Upper lobe of right lung (tissue), 1 donor: ENCODE measurements around the gene AIPL1. TPM values are rescaled to one million over a fixed set of nuclear protein-coding genes. Genes with fewer than 3 reads are reported as not detected.

Experiments
- ATAC-seq: fragments of 200-7000 bp; cut with Tn5 transposase; one replicate; pipeline ENCODE4 v1.9.1; 2020; ENCODE audit warnings: mild to moderate bottlenecking, moderate library complexity
- DNase-seq: peaks from one replicate; pipeline ENCODE4 v3.0.0-alpha.2; 2020
- H3K27ac ChIP-seq: fragments of 200-600 bp; one replicate; pipeline ENCODE4 v1.8.0; 2022
- H3K27me3 ChIP-seq: fragments of 200-600 bp; one replicate; pipeline ENCODE4 v1.8.0; 2022; ENCODE audit warnings: mild to moderate bottlenecking
- H3K36me3 ChIP-seq: fragments of 200-600 bp; one replicate; pipeline ENCODE4 v1.8.0; 2022
- H3K4me1 ChIP-seq: fragments of 200-600 bp; one replicate; pipeline ENCODE4 v1.8.0; 2022
- H3K4me3 ChIP-seq: fragments of 200-600 bp; one replicate; pipeline ENCODE4 v1.8.0; 2022; ENCODE audit warnings: mild to moderate bottlenecking
- H3K9me3 ChIP-seq: fragments of 200-600 bp; one replicate; pipeline ENCODE4 v1.8.0; 2022
- intact Hi-C: fragments of 100-400 bp; cut with DNase I; formaldehyde crosslinking; loops from one replicate; pipeline ENCODE4 v1.11.0; 2022
- total RNA-seq: library from RNA; stranded (reverse); fragmentation: NEBNext Ultra II Directional; extraction: Animal tissue kit (Norgen Biotek cat#: 25700); gene quantifications from one replicate; pipeline ENCODE4 v1.2.1, GENCODE V29; 2021
- TF ChIP-seq, protein P1 (sequence below): fragments of 200-600 bp; IDR thresholded peaks from one replicate; pipeline ENCODE4 v1.8.0; 2022; ENCODE audit warnings: antibody characterized with exemption
- donor health status: DM: no; HTN: yes; CAD: no; lungs with severe emphysema.

AIPL1 gene
- total RNA-seq, 1 donor from 2014 or later = not detected

DNA sequence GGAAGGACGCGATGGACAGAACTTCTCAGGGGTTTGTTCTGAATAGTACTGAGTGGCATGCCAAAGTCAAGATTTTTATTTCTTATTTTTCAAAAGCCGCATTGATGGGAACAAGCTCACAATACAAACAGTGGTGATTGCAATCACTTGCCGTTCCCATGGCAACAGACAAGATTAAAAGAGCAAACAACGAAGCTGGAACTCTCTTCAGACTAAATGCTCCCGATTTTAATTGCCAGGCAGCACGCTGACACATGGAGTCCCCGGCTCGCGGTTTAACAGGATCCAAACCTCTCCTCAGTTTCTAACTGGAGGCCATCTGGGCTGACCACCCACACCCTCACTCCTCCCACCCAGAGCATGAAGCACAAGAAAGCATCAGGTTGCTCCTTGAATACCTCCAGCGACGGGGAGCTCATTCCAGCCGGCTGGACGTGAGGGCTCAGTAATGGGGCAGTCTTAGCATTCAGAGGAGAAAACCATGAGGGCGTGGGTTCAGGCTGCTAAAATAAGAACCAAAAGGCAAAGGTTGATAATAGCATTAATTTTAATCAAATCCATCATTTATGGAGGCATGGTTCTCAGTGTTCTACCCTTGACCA lies 41.5 kb downstream of the AIPL1 start:
- intact Hi-C loops = no loop called here
- Histone ChIP-seq H3K4me1 (no peaks in the 10 kb centered on the region), H3K36me3 (no peaks in the 10 kb centered on the region), H3K9me3 (no peaks in the 10 kb centered on the region), H3K27ac (no peak overlapping the region), H3K27me3 (peaks cover 19% of the 10 kb centered on the region), H3K4me3 (no peak overlapping the region)
- TF ChIP-seq, protein P1, sequence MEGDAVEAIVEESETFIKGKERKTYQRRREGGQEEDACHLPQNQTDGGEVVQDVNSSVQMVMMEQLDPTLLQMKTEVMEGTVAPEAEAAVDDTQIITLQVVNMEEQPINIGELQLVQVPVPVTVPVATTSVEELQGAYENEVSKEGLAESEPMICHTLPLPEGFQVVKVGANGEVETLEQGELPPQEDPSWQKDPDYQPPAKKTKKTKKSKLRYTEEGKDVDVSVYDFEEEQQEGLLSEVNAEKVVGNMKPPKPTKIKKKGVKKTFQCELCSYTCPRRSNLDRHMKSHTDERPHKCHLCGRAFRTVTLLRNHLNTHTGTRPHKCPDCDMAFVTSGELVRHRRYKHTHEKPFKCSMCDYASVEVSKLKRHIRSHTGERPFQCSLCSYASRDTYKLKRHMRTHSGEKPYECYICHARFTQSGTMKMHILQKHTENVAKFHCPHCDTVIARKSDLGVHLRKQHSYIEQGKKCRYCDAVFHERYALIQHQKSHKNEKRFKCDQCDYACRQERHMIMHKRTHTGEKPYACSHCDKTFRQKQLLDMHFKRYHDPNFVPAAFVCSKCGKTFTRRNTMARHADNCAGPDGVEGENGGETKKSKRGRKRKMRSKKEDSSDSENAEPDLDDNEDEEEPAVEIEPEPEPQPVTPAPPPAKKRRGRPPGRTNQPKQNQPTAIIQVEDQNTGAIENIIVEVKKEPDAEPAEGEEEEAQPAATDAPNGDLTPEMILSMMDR = no peak
- no peak for DNase-seq
- no peak for ATAC-seq

DNA sequence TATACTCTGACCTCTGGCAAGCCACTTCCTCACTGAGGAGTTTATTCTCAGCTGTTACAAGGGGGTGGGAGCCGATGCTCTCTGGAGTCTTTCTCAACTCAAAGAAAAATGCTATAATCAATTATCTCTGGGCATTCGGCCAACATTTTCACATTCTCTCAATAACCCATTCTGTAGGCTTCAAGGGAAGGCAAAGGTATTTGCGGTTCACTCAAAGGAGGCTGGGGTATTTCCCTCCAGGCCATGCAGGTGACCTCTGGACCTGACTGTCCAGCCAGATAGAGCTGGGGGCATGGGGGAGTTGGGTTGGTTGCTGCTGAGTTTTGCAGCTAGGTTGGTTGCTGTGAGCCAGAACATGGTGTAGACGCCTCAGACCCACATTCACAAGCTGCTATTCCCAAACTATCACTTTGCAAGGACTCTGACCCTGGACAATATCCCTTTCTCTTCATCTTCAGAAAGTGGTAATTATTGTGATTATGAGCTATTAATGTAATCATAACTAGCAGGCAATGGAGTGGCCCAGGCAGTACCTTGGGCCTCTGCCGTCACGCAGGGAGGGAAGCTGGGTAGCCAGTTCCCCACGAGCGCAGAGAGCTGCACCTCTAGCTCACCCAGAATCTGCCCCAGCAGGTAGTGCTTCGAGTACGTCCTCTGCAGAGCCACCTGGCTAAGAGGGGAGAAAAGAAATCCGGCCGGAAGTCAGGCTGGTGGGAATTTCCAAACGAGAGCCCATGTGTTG lies 42.1 kb downstream of the AIPL1 start:
- ATAC-seq = no peak
- intact Hi-C loops = no loop called here
- TF ChIP-seq, protein P1 = no peak

DNA sequence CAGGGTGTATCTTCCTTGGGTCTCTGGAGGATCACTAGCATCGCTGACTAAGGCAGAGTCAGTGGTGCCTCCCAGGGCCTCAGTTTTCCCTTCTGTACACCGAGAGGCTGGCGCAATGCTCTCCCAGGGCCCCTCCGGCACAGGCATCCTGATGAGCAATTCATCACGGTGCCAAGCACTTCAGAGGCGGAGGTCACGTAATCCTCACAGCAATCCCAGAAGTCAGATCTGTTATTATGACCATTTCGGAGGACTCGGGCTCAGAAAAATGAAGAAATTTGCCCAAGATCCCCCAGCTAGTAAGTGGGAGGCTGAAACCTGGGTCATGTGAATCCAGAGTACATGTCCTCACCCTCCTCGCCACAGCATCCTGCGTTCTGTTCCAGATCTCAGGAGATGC lies 46.5 kb downstream of the AIPL1 start:
- ATAC-seq (no peak), DNase-seq (no peak)
- Histone ChIP-seq H3K27me3 (peaks cover 2% of the 10 kb centered on the region), H3K4me1 (no peaks in the 10 kb centered on the region), H3K4me3 (no peak overlapping the region), H3K36me3 (no peaks in the 10 kb centered on the region), H3K9me3 (no peaks in the 10 kb centered on the region), H3K27ac (no peak overlapping the region)
- intact Hi-C loops = no loop called here
- TF ChIP-seq, protein P1 = no peak

More for the DNA sequence above, 42.1 kb downstream of the AIPL1 start:
- H3K27ac ChIP-seq = no peak overlapping the region
- H3K36me3 ChIP-seq = no peaks in the 10 kb centered on the region
- no peak for DNase-seq
- H3K4me1 ChIP-seq = no peaks in the 10 kb centered on the region
- peaks cover 19% of the 10 kb centered on the region for H3K27me3 ChIP-seq
- H3K4me3 ChIP-seq = no peak overlapping the region
- no peaks in the 10 kb centered on the region for H3K9me3 ChIP-seq

DNA sequence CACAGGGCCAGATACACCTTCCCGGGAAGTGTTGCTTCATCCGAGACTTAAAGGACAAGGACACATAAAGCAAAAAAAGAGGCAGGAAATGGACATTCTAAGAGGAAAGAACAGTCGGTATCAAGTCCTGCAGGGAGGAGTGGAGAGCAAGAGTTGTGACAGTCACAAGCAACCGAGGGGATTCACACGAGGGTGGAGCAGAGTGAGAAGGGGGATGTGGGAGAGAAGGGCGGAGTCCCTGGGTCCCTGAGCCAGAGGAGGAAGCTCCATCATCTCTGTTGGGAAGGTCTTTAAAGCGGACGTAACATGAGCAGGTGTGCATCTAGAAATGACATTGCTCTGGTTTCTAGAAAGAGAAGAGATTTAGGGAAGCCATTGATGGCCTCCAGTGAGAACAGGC lies 47.1 kb downstream of the AIPL1 start:
- Histone ChIP-seq H3K27me3 (no peaks in the 10 kb centered on the region), H3K4me1 (no peaks in the 10 kb centered on the region), H3K4me3 (no peak overlapping the region), H3K27ac (no peak overlapping the region), H3K9me3 (no peaks in the 10 kb centered on the region), H3K36me3 (no peaks in the 10 kb centered on the region)
- intact Hi-C loops = no loop called here
- TF ChIP-seq, protein P1 = no peak
- no peak for DNase-seq
- ATAC-seq = no peak

DNA sequence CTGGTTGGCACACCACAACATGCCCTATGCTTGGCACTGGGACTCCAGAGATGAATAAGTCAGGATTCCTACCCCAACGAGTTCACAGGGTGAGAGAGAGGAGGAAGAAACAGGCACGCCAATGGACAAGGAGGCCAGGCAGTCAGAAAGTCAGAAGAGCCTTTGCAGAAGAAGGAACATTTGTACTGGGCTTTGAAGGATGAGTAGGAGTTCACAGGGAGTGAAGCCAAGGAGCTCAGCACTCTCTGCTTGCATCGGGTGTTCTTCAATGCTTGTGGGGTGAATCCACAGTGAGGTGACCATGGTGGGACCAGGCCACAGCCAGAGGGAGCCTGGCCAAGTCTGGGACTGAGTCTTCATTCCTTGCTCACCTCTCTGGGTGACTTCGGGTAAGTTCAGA lies 47.5 kb downstream of the AIPL1 start:
- TF ChIP-seq, protein P1 = no peak
- Histone ChIP-seq H3K4me1 (no peaks in the 10 kb centered on the region), H3K4me3 (no peak overlapping the region), H3K27ac (no peak overlapping the region), H3K36me3 (no peaks in the 10 kb centered on the region), H3K27me3 (no peaks in the 10 kb centered on the region), H3K9me3 (no peaks in the 10 kb centered on the region)
- intact Hi-C loops = no loop called here
- ATAC-seq (no peak), DNase-seq (no peak)
